ENCODE measurements around the gene C8B. TPM values are rescaled to one million over a fixed set of nuclear protein-coding genes. Genes with fewer than 3 reads are reported as not detected.

C8B gene
- total and polyA plus RNA-seq, 2 donors (not counting 1 experiment from before 2014, with no cell fraction given) = not detected

DNA sequence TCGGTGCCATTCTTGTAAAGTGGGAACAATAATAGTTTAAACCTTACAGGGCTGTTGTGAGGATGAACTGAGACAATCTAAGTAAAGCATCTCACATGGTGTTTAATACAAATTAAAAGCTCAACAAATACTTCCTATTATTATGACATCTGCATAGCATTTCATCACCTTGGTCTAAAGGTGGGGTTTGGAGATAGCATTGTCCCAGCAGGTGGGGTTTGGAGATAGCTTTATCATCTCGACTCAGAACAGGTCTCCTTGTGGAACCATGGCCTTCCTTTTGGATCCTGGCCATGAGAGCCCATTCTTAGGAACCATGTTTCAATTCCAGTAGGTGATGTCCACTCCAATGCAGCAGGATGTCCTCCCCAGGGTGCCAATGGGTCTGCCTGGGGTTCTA lies 20.6 kb upstream of the C8B start:
- POLR2A ChIA-PET = no interaction called here
- intact Hi-C loops (cut with micrococcal nuclease) = no loop called here
- no peak overlapping the region for H3K27ac Mint-ChIP-seq
- no peak for DNase-seq
- no peak overlapping the region for H3K4me3 ChIP-seq (ENCODE audit: control extremely low read depth in 1 of 5, extremely low read depth in 1 of 5, insufficient read depth in 1 of 5, low read depth in 2 of 5, low read length in 4 of 5)
- H3K9ac ChIP-seq (ENCODE audit: low read length) = no peak overlapping the region
- TF ChIP-seq, protein P1, sequence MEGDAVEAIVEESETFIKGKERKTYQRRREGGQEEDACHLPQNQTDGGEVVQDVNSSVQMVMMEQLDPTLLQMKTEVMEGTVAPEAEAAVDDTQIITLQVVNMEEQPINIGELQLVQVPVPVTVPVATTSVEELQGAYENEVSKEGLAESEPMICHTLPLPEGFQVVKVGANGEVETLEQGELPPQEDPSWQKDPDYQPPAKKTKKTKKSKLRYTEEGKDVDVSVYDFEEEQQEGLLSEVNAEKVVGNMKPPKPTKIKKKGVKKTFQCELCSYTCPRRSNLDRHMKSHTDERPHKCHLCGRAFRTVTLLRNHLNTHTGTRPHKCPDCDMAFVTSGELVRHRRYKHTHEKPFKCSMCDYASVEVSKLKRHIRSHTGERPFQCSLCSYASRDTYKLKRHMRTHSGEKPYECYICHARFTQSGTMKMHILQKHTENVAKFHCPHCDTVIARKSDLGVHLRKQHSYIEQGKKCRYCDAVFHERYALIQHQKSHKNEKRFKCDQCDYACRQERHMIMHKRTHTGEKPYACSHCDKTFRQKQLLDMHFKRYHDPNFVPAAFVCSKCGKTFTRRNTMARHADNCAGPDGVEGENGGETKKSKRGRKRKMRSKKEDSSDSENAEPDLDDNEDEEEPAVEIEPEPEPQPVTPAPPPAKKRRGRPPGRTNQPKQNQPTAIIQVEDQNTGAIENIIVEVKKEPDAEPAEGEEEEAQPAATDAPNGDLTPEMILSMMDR (IDR thresholded peaks at IDR 0.05) = no peak
- TF ChIP-seq EZH2 (IDR thresholded peaks at IDR 0.05; ENCODE audit: borderline replicate concordance, insufficient read depth, low read depth, low read length, poor library complexity, severe bottlenecking) = no peak
- no peaks in the 10 kb centered on the region for H3K4me1 Mint-ChIP-seq
- H3K4me2 ChIP-seq (replicated peaks; ENCODE audit: low read depth, low read length, poor library complexity, severe bottlenecking) = no peak overlapping the region
- no peaks in the 10 kb centered on the region for H3K27me3 ChIP-seq (replicated peaks in 1 of 4; ENCODE audit: control extremely low read depth in 1 of 4, control insufficient read depth in 3 of 4, insufficient read depth in 4 of 4, low read length in 3 of 4)
- no peaks in the 10 kb centered on the region for H3K4me1 ChIP-seq (ENCODE audit: control insufficient read depth in 2 of 2, insufficient read depth in 2 of 2, low read length in 2 of 2)
- CTCF ChIA-PET = no interaction called here
- ATAC-seq (ENCODE audit: low read depth) = no peak
- H3K9me3 ChIP-seq (ENCODE audit: control extremely low read depth in 1 of 3, control insufficient read depth in 2 of 3, insufficient read depth in 1 of 3, low read length in 2 of 3) = no peaks in the 10 kb centered on the region
- H2AFZ ChIP-seq (ENCODE audit: insufficient read depth, low read depth, low read length, poor library complexity, severe bottlenecking) = no peak overlapping the region
- H3K4me3 Mint-ChIP-seq = no peak overlapping the region
- H4K20me1 ChIP-seq (ENCODE audit: control insufficient read depth, insufficient read depth, low read length, poor library complexity, severe bottlenecking) = no peaks in the 10 kb centered on the region
- no peaks in the 10 kb centered on the region for H3K9me3 Mint-ChIP-seq (ENCODE audit: insufficient read depth)
- H3K79me2 ChIP-seq (ENCODE audit: control insufficient read depth, insufficient read depth, low read length) = no peaks in the 10 kb centered on the region
- 60% methylated on average over 1 of the region's 2 CpGs for whole genome bisulfite sequencing (ENCODE audit: insufficient coverage)
- H3K27ac ChIP-seq (ENCODE audit: low read length in 2 of 2) = no peak overlapping the region
- peaks cover 6% of the 10 kb centered on the region for H3K27me3 Mint-ChIP-seq
- no peaks in the 10 kb centered on the region for H3K36me3 ChIP-seq (replicated peaks in 1 of 2; ENCODE audit: control extremely low read depth in 1 of 2, control insufficient read depth in 1 of 2, extremely low read depth in 1 of 2, insufficient read depth in 2 of 2, low read length in 1 of 2)

DNA sequence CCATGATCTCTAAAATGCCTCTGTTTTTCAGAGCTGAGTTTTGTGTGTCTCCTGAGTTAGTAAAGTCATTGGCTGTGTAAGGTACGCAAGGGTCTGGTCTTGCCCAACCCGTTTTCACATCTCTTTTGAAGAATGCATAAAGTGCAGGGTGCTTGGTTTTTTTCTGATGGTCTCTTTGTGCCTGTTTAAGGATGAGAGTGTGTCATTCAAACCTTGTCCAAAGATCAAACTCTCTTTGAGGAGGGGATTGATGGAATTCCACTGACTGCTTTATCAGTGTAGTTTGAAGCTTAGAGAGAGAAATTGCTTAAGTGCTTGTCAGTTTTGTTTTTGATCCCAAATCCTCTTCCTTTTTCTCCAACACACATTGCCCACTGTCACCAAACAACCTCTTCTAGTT lies 20.0 kb upstream of the C8B start:
- Mint-ChIP-seq H3K9me3 (ENCODE audit: insufficient read depth) (no peaks in the 10 kb centered on the region), H3K4me3 (no peak overlapping the region), H3K27me3 (peaks cover 6% of the 10 kb centered on the region), H3K27ac (no peak overlapping the region), H3K4me1 (no peaks in the 10 kb centered on the region)
- POLR2A ChIA-PET = no interaction called here
- CTCF ChIA-PET = no interaction called here
- Histone ChIP-seq H3K4me2 (replicated peaks; ENCODE audit: low read depth, low read length, poor library complexity, severe bottlenecking) (no peak overlapping the region), H3K27me3 (replicated peaks in 1 of 4; ENCODE audit: control extremely low read depth in 1 of 4, control insufficient read depth in 3 of 4, insufficient read depth in 4 of 4, low read length in 3 of 4) (no peaks in the 10 kb centered on the region), H3K4me1 (ENCODE audit: control insufficient read depth in 2 of 2, insufficient read depth in 2 of 2, low read length in 2 of 2) (no peaks in the 10 kb centered on the region), H3K4me3 (ENCODE audit: control extremely low read depth in 1 of 5, extremely low read depth in 1 of 5, insufficient read depth in 1 of 5, low read depth in 2 of 5, low read length in 4 of 5) (no peak overlapping the region), H3K79me2 (ENCODE audit: control insufficient read depth, insufficient read depth, low read length) (no peaks in the 10 kb centered on the region), H3K36me3 (replicated peaks in 1 of 2; ENCODE audit: control extremely low read depth in 1 of 2, control insufficient read depth in 1 of 2, extremely low read depth in 1 of 2, insufficient read depth in 2 of 2, low read length in 1 of 2) (no peaks in the 10 kb centered on the region), H4K20me1 (ENCODE audit: control insufficient read depth, insufficient read depth, low read length, poor library complexity, severe bottlenecking) (no peaks in the 10 kb centered on the region), H2AFZ (ENCODE audit: insufficient read depth, low read depth, low read length, poor library complexity, severe bottlenecking) (no peak overlapping the region), H3K27ac (ENCODE audit: low read length in 2 of 2) (no peak overlapping the region), H3K9ac (ENCODE audit: low read length) (no peak overlapping the region), H3K9me3 (ENCODE audit: control extremely low read depth in 1 of 3, control insufficient read depth in 2 of 3, insufficient read depth in 1 of 3, low read length in 2 of 3) (no peaks in the 10 kb centered on the region)
- no peak for DNase-seq
- 100% methylated on average over 2 of the region's 2 CpGs for WGBS (ENCODE audit: insufficient coverage)
- no peak for ATAC-seq (ENCODE audit: low read depth)
- intact Hi-C loops (cut with micrococcal nuclease) = no loop called here
- TF ChIP-seq, protein P1 (IDR thresholded peaks at IDR 0.05) = no peak
- no peak for TF ChIP-seq EZH2 (IDR thresholded peaks at IDR 0.05; ENCODE audit: borderline replicate concordance, insufficient read depth, low read depth, low read length, poor library complexity, severe bottlenecking)

Data from B cell (primary cell).